A673 (cell line): ENCODE results near the gene ATXN2. TPM values are rescaled to one million over a fixed set of nuclear protein-coding genes. Genes with fewer than 3 reads are reported as not detected.

ENCODE experiments used
- BruUV-seq: library from RNA; stranded (reverse); fragments of 400-500 nt; replicated peaks from 2 replicates; lab custom pipeline; 2021; lab: Mats Ljungman, UMichigan
- CTCF ChIA-PET: fragments of 300-600 bp; sonication (Branson Sonifier 250); formaldehyde crosslinking; loops from one replicate; lab custom pipeline; 2022; ENCODE audit warnings: antibody characterized with exemption; lab: Charles Lee
- POLR2A ChIA-PET: fragments of 300-600 bp; sonication (Branson Sonifier 250); formaldehyde crosslinking; loops from one replicate; lab custom pipeline; 2022; ENCODE audit warnings: antibody characterized with exemption; ENCODE audit not compliant: low non-redundant PET; lab: Charles Lee
- DNase-seq: peaks from one replicate; pipeline ENCODE4 v3.0.0-alpha.2; 2015; ENCODE audit warnings: low spot score
- H3K27ac ChIP-seq: fragments of 200-600 bp; sonication (generic); 2 replicates; pipeline ENCODE4 v1.5.1; 2016; ENCODE audit warnings: mixed run types, low read depth, mild to moderate bottlenecking, mixed read lengths, antibody characterized with exemption, low read length; ENCODE audit not compliant: poor library complexity, severe bottlenecking
- H3K27me3 ChIP-seq: fragments of 200-600 bp; sonication (generic); replicated peaks from 2 replicates; pipeline ENCODE4 v1.6.1; 2017; ENCODE audit warnings: mixed run types, low read depth, mild to moderate bottlenecking, mixed read lengths, antibody characterized with exemption, low read length; ENCODE audit not compliant: insufficient read depth, poor library complexity
- H3K36me3 ChIP-seq: fragments of 200-600 bp; sonication (generic); 2 replicates; pipeline ENCODE4 v1.6.1; 2016; ENCODE audit warnings: mixed run types, mild to moderate bottlenecking, mixed read lengths, antibody characterized with exemption, low read length; ENCODE audit not compliant: insufficient read depth, poor library complexity, severe bottlenecking
- H3K4me1 ChIP-seq: fragments of 200-600 bp; sonication (generic); 2 replicates; pipeline ENCODE4 v1.6.1; 2017; ENCODE audit warnings: mixed run types, mild to moderate bottlenecking, mixed read lengths, antibody characterized with exemption, low read length; ENCODE audit not compliant: insufficient read depth, poor library complexity, severe bottlenecking
- H3K4me3 ChIP-seq: fragments of 200-600 bp; sonication (generic); 2 replicates; pipeline ENCODE4 v1.5.1; 2016; ENCODE audit warnings: low read depth, mixed run types, mild to moderate bottlenecking, mixed read lengths, low read length; ENCODE audit not compliant: poor library complexity, severe bottlenecking
- H3K9me3 ChIP-seq: fragments of 200-600 bp; sonication (generic); 2 replicates; pipeline ENCODE4 v1.6.1; 2016; ENCODE audit warnings: mixed run types, low read depth, mild to moderate bottlenecking, mixed read lengths, antibody characterized with exemption, low read length; ENCODE audit not compliant: poor library complexity, severe bottlenecking
- EZH2 ChIP-seq: fragments of 200-600 bp; sonication (generic); IDR thresholded peaks from 2 replicates; pipeline ENCODE4 v1.6.1; 2017; ENCODE audit warnings: borderline replicate concordance, low read depth, mild to moderate bottlenecking, mixed read lengths, antibody characterized with exemption, low read length; ENCODE audit not compliant: poor library complexity, severe bottlenecking
- intact Hi-C: fragments of 100-400 bp; cut with micrococcal nuclease; formaldehyde crosslinking; loops from one replicate; pipeline ENCODE4 v1.10.0; 2022; ENCODE audit not compliant: unreplicated experiment
- total RNA-seq: library from RNA; stranded (reverse); gene quantifications from 2 replicates; pipeline ENCODE4 v1.2.3, GENCODE V29; 2021
- TF ChIP-seq, protein P1 (sequence below): fragments of 300-800, 200-600 bp; sonication (generic); conservative IDR thresholded peaks from 2 replicates; pipeline ENCODE4 v1.5.1; 2017; ENCODE audit warnings: low read depth, mild to moderate bottlenecking, antibody characterized with exemption, low read length, moderate library complexity, mixed read lengths

The ATXN2 gene
- total RNA-seq, 1 experiment from 2014 or later = 94.4 TPM

DNA sequence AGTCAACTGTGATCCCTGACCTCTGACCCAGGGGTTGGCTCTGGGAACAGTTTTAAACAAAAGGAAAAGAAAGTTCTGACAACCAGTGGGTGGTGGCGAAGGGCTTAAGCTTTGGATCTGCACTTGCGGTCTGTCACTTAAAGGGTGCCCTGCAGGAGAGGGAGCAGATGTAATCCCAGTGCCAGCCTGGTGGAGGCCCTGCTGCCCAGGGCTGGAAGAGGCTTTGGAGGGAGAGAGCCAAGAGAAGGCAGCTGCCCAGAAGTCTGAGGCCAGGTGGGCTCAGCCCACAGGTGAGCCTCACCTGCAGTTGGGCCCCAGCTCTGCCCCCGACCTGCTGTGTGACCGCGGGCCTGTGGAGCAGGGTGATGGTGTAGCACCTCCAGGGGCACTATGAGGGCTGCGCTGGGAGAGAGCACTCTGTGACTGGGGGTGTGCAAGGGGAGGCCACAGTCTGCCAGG is 174.3 kb downstream of the ATXN2 start:
- ChIA-PET CTCF (no interaction called here), POLR2A (no interaction called here)
- Histone ChIP-seq H3K4me3 (no peak overlapping the region), H3K36me3 (peaks cover 43% of the 10 kb centered on the region), H3K27ac (peak overlapping the region; percentile 59), H3K27me3 (no peaks in the 10 kb centered on the region), H3K9me3 (no peaks in the 10 kb centered on the region), H3K4me1 (peaks cover 28% of the 10 kb centered on the region)
- TF ChIP-seq, protein P1, sequence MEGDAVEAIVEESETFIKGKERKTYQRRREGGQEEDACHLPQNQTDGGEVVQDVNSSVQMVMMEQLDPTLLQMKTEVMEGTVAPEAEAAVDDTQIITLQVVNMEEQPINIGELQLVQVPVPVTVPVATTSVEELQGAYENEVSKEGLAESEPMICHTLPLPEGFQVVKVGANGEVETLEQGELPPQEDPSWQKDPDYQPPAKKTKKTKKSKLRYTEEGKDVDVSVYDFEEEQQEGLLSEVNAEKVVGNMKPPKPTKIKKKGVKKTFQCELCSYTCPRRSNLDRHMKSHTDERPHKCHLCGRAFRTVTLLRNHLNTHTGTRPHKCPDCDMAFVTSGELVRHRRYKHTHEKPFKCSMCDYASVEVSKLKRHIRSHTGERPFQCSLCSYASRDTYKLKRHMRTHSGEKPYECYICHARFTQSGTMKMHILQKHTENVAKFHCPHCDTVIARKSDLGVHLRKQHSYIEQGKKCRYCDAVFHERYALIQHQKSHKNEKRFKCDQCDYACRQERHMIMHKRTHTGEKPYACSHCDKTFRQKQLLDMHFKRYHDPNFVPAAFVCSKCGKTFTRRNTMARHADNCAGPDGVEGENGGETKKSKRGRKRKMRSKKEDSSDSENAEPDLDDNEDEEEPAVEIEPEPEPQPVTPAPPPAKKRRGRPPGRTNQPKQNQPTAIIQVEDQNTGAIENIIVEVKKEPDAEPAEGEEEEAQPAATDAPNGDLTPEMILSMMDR = 0 out of 2 replicates have a peak, but pooled peaks have one; percentile 20
- no peak for TF ChIP-seq EZH2
- no peak for DNase-seq
- BruUV-seq = no TSS peak
- intact Hi-C loops = no loop called here

DNA sequence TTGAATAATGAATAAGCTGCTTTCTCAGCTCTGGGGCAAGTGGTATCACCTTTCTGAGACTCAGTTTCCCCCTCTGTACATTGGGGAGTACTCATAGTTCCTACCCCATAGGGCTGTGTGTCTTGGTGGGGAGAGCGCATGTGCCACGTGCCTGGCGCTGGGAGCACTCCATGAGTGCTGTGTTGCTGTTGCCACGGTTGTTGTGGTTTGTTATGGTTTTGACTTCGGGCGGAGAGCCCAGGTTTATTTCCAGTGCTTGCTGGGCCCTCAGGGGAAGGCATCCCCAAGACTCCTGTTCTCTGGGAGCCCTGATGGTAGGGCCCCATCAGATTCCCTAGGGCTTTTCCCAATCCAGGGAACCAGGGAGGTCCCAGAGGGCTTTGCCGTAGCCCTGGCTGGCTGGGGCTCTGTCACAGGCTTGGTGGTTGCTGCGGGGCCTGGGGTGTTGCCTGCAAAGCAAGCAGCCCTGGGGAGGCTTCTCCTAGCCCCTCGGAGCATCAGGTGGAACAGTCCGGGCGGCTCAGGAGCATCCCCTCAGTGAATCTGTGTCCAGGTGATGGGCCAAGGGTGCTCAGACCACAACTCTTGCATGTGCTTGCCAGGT is 174.8 kb downstream of the ATXN2 start:
- BruUV-seq = no TSS peak
- Histone ChIP-seq H3K9me3 (no peaks in the 10 kb centered on the region), H3K27me3 (no peaks in the 10 kb centered on the region), H3K4me1 (peaks cover 23% of the 10 kb centered on the region), H3K27ac (peak overlapping the region; percentile 26), H3K36me3 (peaks cover 48% of the 10 kb centered on the region), H3K4me3 (no peak overlapping the region)
- ChIA-PET POLR2A (no interaction called here), CTCF (no interaction called here)
- DNase-seq = no peak
- TF ChIP-seq EZH2 = no peak
- TF ChIP-seq, protein P1 = no peak
- intact Hi-C loops = no loop called here

DNA sequence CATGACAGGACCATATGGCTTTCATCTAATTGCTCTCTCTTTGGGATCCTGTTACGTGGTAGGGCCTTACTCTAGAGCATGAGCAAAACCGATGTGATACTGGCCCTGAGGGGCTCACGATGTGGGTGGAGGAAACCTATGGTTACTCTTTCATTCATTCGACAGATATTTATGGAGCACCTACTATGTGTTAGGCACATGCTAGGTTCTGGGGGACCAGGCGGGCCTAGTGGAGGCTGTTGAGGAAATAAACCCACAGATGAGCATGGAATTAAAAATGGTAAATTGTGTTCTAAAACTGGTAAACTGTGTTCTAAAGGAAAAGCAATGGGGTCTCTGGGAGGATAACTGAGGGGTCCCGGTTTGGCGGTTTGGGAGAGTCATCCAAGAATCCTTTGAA is 178.6 kb downstream of the ATXN2 start:
- TF ChIP-seq, protein P1 = no peak
- TF ChIP-seq EZH2 = no peak
- no peaks in the 10 kb centered on the region for H3K27me3 ChIP-seq
- DNase-seq = no peak
- CTCF ChIA-PET = no interaction called here
- no peak overlapping the region for H3K27ac ChIP-seq
- BruUV-seq = TSS peak; percentile 9
- H3K4me1 ChIP-seq = no peaks in the 10 kb centered on the region
- POLR2A ChIA-PET = no interaction called here
- H3K4me3 ChIP-seq = no peak overlapping the region
- H3K9me3 ChIP-seq = no peaks in the 10 kb centered on the region
- peaks cover 56% of the 10 kb centered on the region for H3K36me3 ChIP-seq
- intact Hi-C loops = no loop called here
